Measurements from ENCODE around the gene GPR179. TPM values are rescaled to one million over a fixed set of nuclear protein-coding genes. Genes with fewer than 3 reads are reported as not detected.
A peak's percentile ranks its signal among the peaks of the same experiment; 100 is the strongest.

Gene GPR179
- total RNA-seq, 1 experiment from 2014 or later, result 0.03 TPM

- ChIA-PET POLR2A (interaction anchor here (0.9 kb wide), 1 partner anchor 13 kb away, joined by 3 read pairs; no protein-coding TSS in a partner anchor), CTCF (interaction anchor here (0.6 to 0.7 kb wide), 3 partner anchors 62 to 102 kb away, joined by 3 to 4 read pairs (median 3); no protein-coding TSS in a partner anchor)
- H3K27me3 ChIP-seq (ENCODE audit: control insufficient read depth, insufficient read depth, low read length), result no peaks in the 10 kb centered on the region
- ATAC-seq, result peak; percentile 12
- BruUV-seq (replicated peaks), result no TSS peak
- in situ Hi-C loops (cut with HindIII; ENCODE audit: low pct_unique_long_range_greater_than_20kb, low sequenced_read_pairs) (no loop called here), intact Hi-C loops (cut with micrococcal nuclease; ENCODE audit: unreplicated experiment) (no loop called here)
- peaks cover 3% of the 10 kb centered on the region; the same call in 1 of the 2 replicates for H3K36me3 ChIP-seq (ENCODE audit: control insufficient read depth, insufficient read depth, low read length)
- H3K4me3 ChIP-seq (ENCODE audit: low read depth in 2 of 2, low read length in 2 of 2), result peak overlapping the region; percentile 65 to 73
- TF ChIP-seq CTCF (IDR thresholded peaks at IDR 0.05) (no peak), TCF7L2 (IDR thresholded peaks at IDR 0.05; ENCODE audit: low read depth, low read length) (no peak), REST (IDR thresholded peaks at IDR 0.05; ENCODE audit: insufficient read depth in 1 of 2, low read depth in 2 of 2, low read length in 1 of 2) (no peak), SIN3A (IDR thresholded peaks at IDR 0.05; ENCODE audit: borderline replicate concordance, insufficient read depth, low read depth, low read length) (no peak), POLR2AphosphoS5 (IDR thresholded peaks at IDR 0.05; ENCODE audit: low read depth, low read length) (no peak)
- H3K4me1 ChIP-seq (ENCODE audit: control insufficient read depth, insufficient read depth, low read length), result peaks cover 29% of the 10 kb centered on the region
- DNase-seq (ENCODE audit: low read depth, low spot score), result no peak
- H3K9me3 ChIP-seq (ENCODE audit: control insufficient read depth, insufficient read depth, low read depth, low read length), result no peaks in the 10 kb centered on the region
- peak overlapping the region; percentile 63 for H3K27ac ChIP-seq (ENCODE audit: low read length)
Observed at GRCh38 chr17:38352245-38353085, 8.7 kb upstream of the GPR179 start.

GRCh38 chr17:38351412-38352222 is 7.9 kb upstream of the GPR179 start, which contains the start of gene SOCS7:
Gene SOCS7 (plus strand): TSS chr17:38351844. CDS start chr17:38352053, 209 bp downstream.
- ChIA-PET CTCF (interaction anchor here (0.6 to 0.7 kb wide), 3 partner anchors 18 to 103 kb away, joined by 3 to 4 read pairs (median 3); no protein-coding TSS in a partner anchor), POLR2A (interaction anchor here (0.6 kb wide), 1 partner anchor 11 kb away, joined by 3 read pairs; no protein-coding TSS in a partner anchor)
- Histone ChIP-seq H3K4me1 (ENCODE audit: control insufficient read depth, insufficient read depth, low read length) (peaks cover 27% of the 10 kb centered on the region), H3K27me3 (ENCODE audit: control insufficient read depth, insufficient read depth, low read length) (no peaks in the 10 kb centered on the region), H3K36me3 (ENCODE audit: control insufficient read depth, insufficient read depth, low read length) (peaks cover 3% of the 10 kb centered on the region; the same call in 1 of the 2 replicates), H3K9me3 (ENCODE audit: control insufficient read depth, insufficient read depth, low read depth, low read length) (no peaks in the 10 kb centered on the region), H3K4me3 (ENCODE audit: low read depth in 2 of 2, low read length in 2 of 2) (peak within 1 kb of the TSS; percentile 65 to 73), H3K27ac (ENCODE audit: low read length) (peak within 1 kb of the TSS; percentile 98)
- intact Hi-C loops (cut with micrococcal nuclease; ENCODE audit: unreplicated experiment) (loop anchor here (2.0 kb wide), 1 partner anchor 63 kb away; no protein-coding TSS in a partner anchor), in situ Hi-C loops (cut with HindIII; ENCODE audit: low pct_unique_long_range_greater_than_20kb, low sequenced_read_pairs) (no loop called here)
- peak; percentile 20 for DNase-seq (ENCODE audit: low read depth, low spot score)
- TF ChIP-seq TCF7L2 (IDR thresholded peaks at IDR 0.05; ENCODE audit: low read depth, low read length) (no peak), SIN3A (IDR thresholded peaks at IDR 0.05; ENCODE audit: borderline replicate concordance, insufficient read depth, low read depth, low read length) (peak; percentile 15; the same call in 1 of the 2 replicates), POLR2AphosphoS5 (IDR thresholded peaks at IDR 0.05; ENCODE audit: low read depth, low read length) (peak; percentile 84)
- ATAC-seq, result peak; percentile 97
- BruUV-seq (replicated peaks), result no TSS peak
